HEK293T (cell line): ENCODE measurements around the gene KBTBD8.

ENCODE experiments used
- CTBP1 ChIP-seq: fragments of 450-650 bp; IDR thresholded peaks from 2 replicates; pipeline ENCODE4 v1.6.1; 2016; ENCODE audit warnings: borderline replicate concordance
- FOXK2 ChIP-seq: fragments of 450-650 bp; IDR thresholded peaks from 2 replicates; pipeline ENCODE4 v1.6.1; 2016; ENCODE audit warnings: mild to moderate bottlenecking
- SUZ12 ChIP-seq: fragments of 450-650 bp; IDR thresholded peaks from 2 replicates; pipeline ENCODE4 v1.6.1; 2016; ENCODE audit warnings: mild to moderate bottlenecking
- TARDBP ChIP-seq: fragments of 450-650 bp; IDR thresholded peaks from 2 replicates; pipeline ENCODE4 v1.6.1; 2016

- TF ChIP-seq TARDBP (no peak), FOXK2 (no peak), CTBP1 (no peak), SUZ12 (no peak)
Observed at GRCh38 chr3:66971245-66971644, 26.9 kb upstream of the KBTBD8 start.
